ENCODE data around the gene SCLT1.

- TF ChIP-seq, protein P1, sequence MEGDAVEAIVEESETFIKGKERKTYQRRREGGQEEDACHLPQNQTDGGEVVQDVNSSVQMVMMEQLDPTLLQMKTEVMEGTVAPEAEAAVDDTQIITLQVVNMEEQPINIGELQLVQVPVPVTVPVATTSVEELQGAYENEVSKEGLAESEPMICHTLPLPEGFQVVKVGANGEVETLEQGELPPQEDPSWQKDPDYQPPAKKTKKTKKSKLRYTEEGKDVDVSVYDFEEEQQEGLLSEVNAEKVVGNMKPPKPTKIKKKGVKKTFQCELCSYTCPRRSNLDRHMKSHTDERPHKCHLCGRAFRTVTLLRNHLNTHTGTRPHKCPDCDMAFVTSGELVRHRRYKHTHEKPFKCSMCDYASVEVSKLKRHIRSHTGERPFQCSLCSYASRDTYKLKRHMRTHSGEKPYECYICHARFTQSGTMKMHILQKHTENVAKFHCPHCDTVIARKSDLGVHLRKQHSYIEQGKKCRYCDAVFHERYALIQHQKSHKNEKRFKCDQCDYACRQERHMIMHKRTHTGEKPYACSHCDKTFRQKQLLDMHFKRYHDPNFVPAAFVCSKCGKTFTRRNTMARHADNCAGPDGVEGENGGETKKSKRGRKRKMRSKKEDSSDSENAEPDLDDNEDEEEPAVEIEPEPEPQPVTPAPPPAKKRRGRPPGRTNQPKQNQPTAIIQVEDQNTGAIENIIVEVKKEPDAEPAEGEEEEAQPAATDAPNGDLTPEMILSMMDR (optimal IDR thresholded peaks at IDR 0.05 in 1 of 3, IDR thresholded peaks at IDR 0.05 in 1 of 3, conservative IDR thresholded peaks at IDR 0.05 in 1 of 3; ENCODE audit: extremely low read depth in 1 of 3, insufficient read depth in 2 of 3, low read length in 3 of 3): no peak
- TF ChIP-seq EZH2 (IDR thresholded peaks at IDR 0.05; ENCODE audit: low read length): no peak
These were observed 13.2 kb downstream of the SCLT1 start for GRCh38 chr4:129080129-129080528.

Data from keratinocyte (primary cell).